ENCODE measurements around the gene ZW10.

DNA sequence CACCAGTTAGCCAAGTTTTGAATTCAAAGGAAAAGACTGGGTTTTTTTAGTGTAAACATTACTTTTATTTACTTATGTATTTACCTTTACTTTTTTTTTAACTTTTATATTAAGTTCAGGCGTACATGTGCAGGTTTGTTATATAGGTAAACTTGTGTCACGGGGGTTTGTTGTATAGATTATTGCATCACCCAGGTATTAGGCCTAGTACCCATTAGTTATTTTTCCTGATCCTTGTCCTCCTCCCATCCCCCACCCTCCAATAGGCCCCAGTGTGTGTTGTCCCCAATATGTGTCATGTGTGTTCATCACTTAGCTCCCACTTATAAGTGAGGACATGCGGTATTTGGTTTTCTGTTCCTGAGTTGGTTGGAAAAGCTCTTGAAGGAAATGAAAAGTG is 20.6 kb downstream of the ZW10 start:
- TF ChIP-seq EZH2 (IDR thresholded peaks at IDR 0.05; ENCODE audit: borderline replicate concordance, low read depth, low read length, severe bottlenecking) = no peak
- TF ChIP-seq, protein P1, sequence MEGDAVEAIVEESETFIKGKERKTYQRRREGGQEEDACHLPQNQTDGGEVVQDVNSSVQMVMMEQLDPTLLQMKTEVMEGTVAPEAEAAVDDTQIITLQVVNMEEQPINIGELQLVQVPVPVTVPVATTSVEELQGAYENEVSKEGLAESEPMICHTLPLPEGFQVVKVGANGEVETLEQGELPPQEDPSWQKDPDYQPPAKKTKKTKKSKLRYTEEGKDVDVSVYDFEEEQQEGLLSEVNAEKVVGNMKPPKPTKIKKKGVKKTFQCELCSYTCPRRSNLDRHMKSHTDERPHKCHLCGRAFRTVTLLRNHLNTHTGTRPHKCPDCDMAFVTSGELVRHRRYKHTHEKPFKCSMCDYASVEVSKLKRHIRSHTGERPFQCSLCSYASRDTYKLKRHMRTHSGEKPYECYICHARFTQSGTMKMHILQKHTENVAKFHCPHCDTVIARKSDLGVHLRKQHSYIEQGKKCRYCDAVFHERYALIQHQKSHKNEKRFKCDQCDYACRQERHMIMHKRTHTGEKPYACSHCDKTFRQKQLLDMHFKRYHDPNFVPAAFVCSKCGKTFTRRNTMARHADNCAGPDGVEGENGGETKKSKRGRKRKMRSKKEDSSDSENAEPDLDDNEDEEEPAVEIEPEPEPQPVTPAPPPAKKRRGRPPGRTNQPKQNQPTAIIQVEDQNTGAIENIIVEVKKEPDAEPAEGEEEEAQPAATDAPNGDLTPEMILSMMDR (IDR thresholded peaks at IDR 0.05; ENCODE audit: borderline replicate concordance, extremely low read depth, low read length, poor library complexity, severe bottlenecking) = no peak

Measured in DND-41 (cell line).